ENCODE measurements around the gene PM20D2. TPM values are rescaled to one million over a fixed set of nuclear protein-coding genes. Genes with fewer than 3 reads are reported as not detected.

PM20D2 gene
- total and polyA plus RNA-seq, 2 of the 8 experiments (the other 6 are each of a cell fraction or from before 2014, with no cell fraction given): 2.7 to 7.6 TPM

DNA sequence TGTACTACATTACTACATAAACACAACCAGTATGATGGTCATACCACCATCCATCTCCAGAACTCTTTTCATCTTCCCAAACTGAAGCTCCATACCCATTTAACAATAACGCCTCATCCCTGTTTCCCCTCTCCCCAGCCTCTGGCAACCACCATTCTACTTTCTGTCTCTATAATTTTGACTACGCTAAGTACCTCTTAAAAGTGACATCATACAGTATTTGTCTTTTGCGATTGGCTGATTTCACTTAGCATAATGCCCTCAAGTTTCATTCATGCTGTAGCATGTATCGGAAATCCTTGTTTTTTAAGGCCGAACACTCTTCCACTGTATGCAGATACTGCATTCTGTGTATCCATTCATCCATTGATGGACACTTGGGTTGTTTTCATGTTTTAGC lies 41.6 kb downstream of the PM20D2 start:
- Histone ChIP-seq H3K9me3 (ENCODE audit: insufficient read depth in 2 of 2, low read depth in 1 of 2, low read length in 1 of 2) (no peaks in the 10 kb centered on the region), H3K23me2 (ENCODE audit: low read depth, low read length) (no peaks in the 10 kb centered on the region), H3K56ac (replicated peaks; ENCODE audit: insufficient read length, low read depth, low read length) (no peak overlapping the region), H3K79me2 (ENCODE audit: control insufficient read depth in 1 of 2, insufficient read depth in 2 of 2, low read length in 2 of 2) (no peaks in the 10 kb centered on the region), H3K4me1 (replicated peaks in 1 of 4; ENCODE audit: control insufficient read depth in 3 of 4, insufficient read depth in 4 of 4, low read length in 3 of 4) (peaks cover 0 to 4% (median 3%) of the 10 kb centered on the region in 4 experiments; a peak in 3 of 7 replicates), H3K27me3 (replicated peaks in 1 of 4; ENCODE audit: control insufficient read depth in 3 of 4, extremely low read depth in 1 of 4, insufficient read depth in 3 of 4, low read length in 3 of 4) (no peaks in the 10 kb centered on the region), H3K4me3 (ENCODE audit: extremely low read depth in 1 of 4, insufficient read depth in 2 of 4, low read depth in 3 of 4, low read length in 4 of 4) (no peak overlapping the region), H2BK120ac (replicated peaks; ENCODE audit: low read depth, low read length) (no peak overlapping the region), H3K36me3 (ENCODE audit: control insufficient read depth in 2 of 4, insufficient read depth in 4 of 4, low read length in 3 of 4) (no peaks in the 10 kb centered on the region), H4K91ac (replicated peaks; ENCODE audit: insufficient read length, low read length) (no peak overlapping the region), H3K23ac (ENCODE audit: insufficient read length) (no peak overlapping the region), H4K20me1 (replicated peaks in 1 of 2; ENCODE audit: control insufficient read depth in 1 of 2, insufficient read depth in 2 of 2, low read length in 2 of 2) (no peaks in the 10 kb centered on the region), H3K27ac (ENCODE audit: low read depth, low read length) (no peak overlapping the region), H2AFZ (ENCODE audit: low read length) (no peak overlapping the region), H2BK5ac (ENCODE audit: low read depth, low read length) (no peak overlapping the region), H3K4me2 (ENCODE audit: insufficient read depth in 1 of 2, low read depth in 2 of 2, low read length in 2 of 2) (no peak overlapping the region), H2BK15ac (ENCODE audit: low read length) (no peak overlapping the region), H4K5ac (ENCODE audit: insufficient read length, low read depth, low read length) (no peak overlapping the region), H2AK5ac (ENCODE audit: low read depth, low read length) (no peak overlapping the region), H3K9ac (replicated peaks in 1 of 4; ENCODE audit: extremely low read depth in 1 of 4, low read depth in 3 of 4, low read length in 3 of 4) (no peak overlapping the region), H3K79me1 (ENCODE audit: low read depth, low read length) (no peaks in the 10 kb centered on the region), H2BK20ac (ENCODE audit: low read length) (no peak overlapping the region), H3K4ac (replicated peaks; ENCODE audit: insufficient read length, low read depth, low read length) (no peak overlapping the region), H3K18ac (ENCODE audit: extremely low read depth, low read length) (no peak overlapping the region), H4K8ac (ENCODE audit: extremely low read depth, insufficient read depth, low read length) (no peak overlapping the region), H2BK12ac (ENCODE audit: low read depth, low read length) (no peak overlapping the region), H3K14ac (ENCODE audit: insufficient read length) (no peak overlapping the region)
- DNase-seq (ENCODE audit: low read depth in 1 of 2, low spot score in 2 of 2) (no peak), FAIRE-seq (no peak)
- WGBS, 2 experiments (ENCODE audit: extremely low coverage in 1 of 2, insufficient coverage in 1 of 2, insufficient read length in 1 of 2, insufficient replicate concordance in 2 of 2, low coverage in 1 of 2, low lambda C conversion rate in 2 of 2, missing lambda C conversion rate in 1 of 2): 88% methylated on average over 5 of the region's 5 CpGs; no CpG with 5 or more reads in 1 of the 2 experiments
- POLR2A ChIA-PET (ENCODE audit: partially characterized antibody): no interaction called here
- CTCF ChIA-PET (ENCODE audit: partially characterized antibody): interaction anchor here (1.2 kb wide), 1 partner anchor 11 kb away, joined by 3 read pairs; no protein-coding TSS in a partner anchor
- TF ChIP-seq TEAD4 (IDR thresholded peaks at IDR 0.05; ENCODE audit: low read depth, low read length) (no peak), ASH2L (IDR thresholded peaks at IDR 0.05; ENCODE audit: low read length) (no peak), SIRT6 (IDR thresholded peaks at IDR 0.05; ENCODE audit: low read length) (no peak), SP2 (IDR thresholded peaks at IDR 0.05; ENCODE audit: low read length) (no peak), BRCA1 (IDR thresholded peaks at IDR 0.05; ENCODE audit: low read depth, low read length) (no peak)

Data from H1 (cell line).